Esophagus squamous epithelium (tissue), 4 donors: ENCODE data around the gene PKP3.

ENCODE experiments used
- CTCF ChIP-seq, 6 experiments: fragments of 450-650 bp in 4 of 6; fragments of 200-600 bp in 2 of 6; sonication (generic) in 2 of 6; IDR thresholded peaks; one replicate each; pipeline ENCODE4 v1.5.1; 2016 to 2019; ENCODE audit warnings: antibody characterized with exemption in 6 of 6, mild to moderate bottlenecking in 4 of 6, moderate library complexity in 4 of 6
- POLR2A ChIP-seq, 4 donors: fragments of 450-650 bp; IDR thresholded peaks; one replicate each; pipeline ENCODE4 v1.6.1; 2017; ENCODE audit warnings: antibody characterized with exemption in 4 of 4, mild to moderate bottlenecking in 4 of 4, moderate library complexity in 3 of 4

GRCh38 chr11:369336-370018, 24.5 kb upstream of the PKP3 start, which contains the start of gene B4GALNT4:
- no peak for TF ChIP-seq CTCF (IDR thresholded peaks at IDR 0.05)
- TF ChIP-seq POLR2A (IDR thresholded peaks at IDR 0.05): no peak
